SK-N-SH (cell line): ENCODE measurements around the gene TTC9C. TPM values are rescaled to one million over a fixed set of nuclear protein-coding genes. Genes with fewer than 3 reads are reported as not detected.

ENCODE experiments used
- CTCF ChIA-PET: fragments of 300-600, 350-600 bp; formaldehyde crosslinking; extraction: SDS; loops from one replicate; lab custom pipeline; 2021; lab: Yijun Ruan, JAX
- POLR2A ChIA-PET: fragments of 350-600 bp; sonication (Branson Sonifier 250); formaldehyde crosslinking; extraction: SDS; loops from one replicate; lab custom pipeline; 2020; ENCODE audit warnings: antibody characterized with exemption, inconsistent platforms; lab: Yijun Ruan, JAX
- DNase-seq: peaks from one replicate; pipeline ENCODE4 v3.0.0; 2012
- H2AFZ ChIP-seq: fragments of 200-600 bp; sonication (generic); 2 replicates; pipeline ENCODE4 v1.8.1; 2016; ENCODE audit warnings: antibody characterized with exemption, mild to moderate bottlenecking, low read depth
- H3F3A ChIP-seq: fragments of 200-600 bp; sonication (generic); replicated peaks from 2 replicates; pipeline ENCODE3; 2016; ENCODE audit warnings: antibody characterized with exemption, mild to moderate bottlenecking; ENCODE audit not compliant: insufficient read depth
- H3K27ac ChIP-seq, 2 experiments: fragments of 200-500 bp in 1 of 2; fragments of 200-600 bp in 1 of 2; sonication (Bioruptor generic) in 1 of 2; sonication (generic), shearing (Covaris generic) in 1 of 2; 2 replicates each; pipeline versions ENCODE4 v1.5.1 to v1.6.1; 2014 to 2016; ENCODE audit warnings: low read depth in 2 of 2, inconsistent platforms in 1 of 2, low read length in 1 of 2, mild to moderate bottlenecking in 1 of 2, mixed read lengths in 1 of 2
- H3K27me3 ChIP-seq: fragments of 200-600 bp; sonication (generic), shearing (Covaris generic); 2 replicates; pipeline ENCODE4 v1.6.1; 2016; ENCODE audit warnings: mixed run types; ENCODE audit not compliant: insufficient read depth
- H3K36me3 ChIP-seq, 2 experiments: fragments of 200-500 bp in 1 of 2; fragments of 200-600 bp in 1 of 2; sonication (Bioruptor generic) in 1 of 2; sonication (generic) in 1 of 2; replicated peaks in 1 of 2; 2 replicates each; pipeline versions ENCODE3 to v1.5.1; 2014 to 2016; ENCODE audit warnings: low read length in 1 of 2, mild to moderate bottlenecking in 1 of 2; ENCODE audit not compliant: insufficient read depth in 2 of 2, control insufficient read depth in 1 of 2
- H3K4me1 ChIP-seq, 2 experiments: fragments of 200-500 bp in 1 of 2; fragments of 200-600 bp in 1 of 2; sonication (Bioruptor generic) in 1 of 2; sonication (generic), shearing (Covaris generic) in 1 of 2; 2 replicates each; pipeline versions ENCODE4 v1.5.1 to v1.6.1; 2014 to 2016; ENCODE audit warnings: low read depth in 1 of 2, low read length in 1 of 2, mixed run types in 1 of 2; ENCODE audit not compliant: insufficient read depth in 2 of 2, control insufficient read depth in 1 of 2
- H3K4me2 ChIP-seq: fragments of 200-600 bp; sonication (generic), shearing (Covaris generic); 2 replicates; pipeline ENCODE4 v1.6.1; 2017; ENCODE audit warnings: mixed run types
- H3K4me3 ChIP-seq, 2 experiments: fragments of 200-500 bp in 1 of 2; fragments of 200-600 bp in 1 of 2; sonication (Bioruptor generic) in 1 of 2; sonication (generic), shearing (Covaris generic) in 1 of 2; 2 replicates each; pipeline versions ENCODE4 v1.5.1 to v1.8.1; 2014 to 2016; ENCODE audit warnings: low read depth in 2 of 2, inconsistent platforms in 1 of 2, low read length in 1 of 2, mild to moderate bottlenecking in 1 of 2, mixed read lengths in 1 of 2, moderate library complexity in 1 of 2
- H3K79me2 ChIP-seq: fragments of 200-600 bp; sonication (generic); 2 replicates; pipeline ENCODE4 v1.8.1; 2017; ENCODE audit warnings: mild to moderate bottlenecking; ENCODE audit not compliant: insufficient read depth
- H3K9ac ChIP-seq: fragments of 200-600 bp; sonication (generic); 2 replicates; pipeline ENCODE4 v1.6.1; 2017; ENCODE audit warnings: mixed run types
- H3K9me2 ChIP-seq: fragments of 200-600 bp; sonication (generic); 2 replicates; pipeline ENCODE4 v1.6.1; 2017; ENCODE audit warnings: mixed run types
- H3K9me3 ChIP-seq: fragments of 200-600 bp; sonication (generic); 2 replicates; pipeline ENCODE4 v1.6.1; 2017; ENCODE audit warnings: mixed run types, mild to moderate bottlenecking, moderate library complexity
- H4K20me1 ChIP-seq: fragments of 200-600 bp; sonication (generic); 2 replicates; pipeline ENCODE4 v1.6.1; 2017; ENCODE audit warnings: mild to moderate bottlenecking, mixed run types; ENCODE audit not compliant: insufficient read depth
- EP300 ChIP-seq, 2 experiments: IDR thresholded peaks; 2 replicates each; pipeline versions ENCODE4 v1.4.0 to v1.6.1; 2012; ENCODE audit warnings: borderline replicate concordance in 1 of 2, low read depth in 1 of 2, low read length in 1 of 2
- EZH2phosphoT487 ChIP-seq: fragments of 200-600 bp; sonication (generic); IDR thresholded peaks from 2 replicates; pipeline ENCODE4 v1.6.1; 2017; ENCODE audit warnings: low read depth, mixed run types, mild to moderate bottlenecking, antibody characterized with exemption, moderate library complexity, borderline replicate concordance
- FOXM1 ChIP-seq: IDR thresholded peaks from 2 replicates; pipeline ENCODE4 v1.4.0; 2012; ENCODE audit warnings: low read depth, mild to moderate bottlenecking
- GATA2 ChIP-seq: sonication (generic); formaldehyde crosslinking; IDR thresholded peaks from 2 replicates; pipeline ENCODE4 v1.5.0; 2020; ENCODE audit warnings: mild to moderate bottlenecking, missing genetic modification reagents
- JUND ChIP-seq: IDR thresholded peaks from 2 replicates; pipeline ENCODE4 v1.4.0; 2012
- MEF2A ChIP-seq: IDR thresholded peaks from 2 replicates; pipeline ENCODE4 v1.4.0; 2012; ENCODE audit warnings: low read depth, borderline replicate concordance
- POLR2AphosphoS5 ChIP-seq: IDR thresholded peaks from 2 replicates; pipeline ENCODE4 v1.6.1; 2012; ENCODE audit warnings: low read depth, low read length
- RAD21 ChIP-seq: IDR thresholded peaks from 2 replicates; pipeline ENCODE4 v1.6.1; 2012; ENCODE audit warnings: mild to moderate bottlenecking, low read length
- RCOR1 ChIP-seq: fragments of 150-350 bp; IDR thresholded peaks from 2 replicates; pipeline ENCODE4 v1.6.1; 2017; ENCODE audit warnings: antibody characterized with exemption, low read length
- RFX5 ChIP-seq: IDR thresholded peaks from 2 replicates; pipeline ENCODE4 v1.6.1; 2012; ENCODE audit warnings: mild to moderate bottlenecking, improper control_type of control experiment, low read length
- RXRA ChIP-seq: IDR thresholded peaks from 2 replicates; pipeline ENCODE4 v1.4.0; 2012; ENCODE audit warnings: low read depth, mild to moderate bottlenecking, borderline replicate concordance
- SIN3A ChIP-seq: IDR thresholded peaks from 2 replicates; pipeline ENCODE4 v1.6.1; 2012; ENCODE audit warnings: low read depth, mild to moderate bottlenecking, low read length, moderate library complexity, borderline replicate concordance
- TAF1 ChIP-seq: IDR thresholded peaks from 2 replicates; pipeline ENCODE4 v1.6.1; 2012; ENCODE audit warnings: low read depth, mild to moderate bottlenecking, low read length, moderate library complexity, borderline replicate concordance
- TEAD4 ChIP-seq: IDR thresholded peaks from 2 replicates; pipeline ENCODE4 v1.4.0; 2012; ENCODE audit warnings: mild to moderate bottlenecking, borderline replicate concordance; ENCODE audit not compliant: insufficient read depth
- YY1 ChIP-seq: IDR thresholded peaks from 2 replicates; pipeline ENCODE4 v1.4.0; 2012; ENCODE audit warnings: low read depth, mild to moderate bottlenecking
- WGBS: methylation state at CpG from one replicate; pipeline ENCODE4 v1.1.6; 2017; ENCODE audit warnings: low lambda C conversion rate; 5-methylcytosine and 5-hydroxymethylcytosine counted together
- polyA plus RNA-seq, 3 experiments: library from polyadenylated mRNA; depleted of rRNA; stranded (reverse); fragments of >200 nt; gene quantifications; 2 replicates each; pipeline ENCODE4 v1.2.3, GENCODE V29; 2012
- TF ChIP-seq, protein P1 (sequence below): IDR thresholded peaks from 2 replicates; pipeline ENCODE4; 2012
- TF ChIP-seq, protein P2 (sequence below): IDR thresholded peaks from 2 replicates; pipeline ENCODE4 v1.4.0; 2012; ENCODE audit warnings: low read depth, borderline replicate concordance
- TF ChIP-seq, protein P3 (sequence below): IDR thresholded peaks from 2 replicates; pipeline ENCODE4 v1.4.0; 2012; ENCODE audit warnings: low read depth
- TF ChIP-seq, protein P4 (sequence below): IDR thresholded peaks from 2 replicates; pipeline ENCODE4 v1.6.1; 2012; ENCODE audit warnings: mild to moderate bottlenecking, low read depth, low read length, moderate library complexity
- TF ChIP-seq, protein P5 (sequence below): fragments of 150-350 bp; IDR thresholded peaks from 2 replicates; pipeline ENCODE4 v1.6.1; 2016; ENCODE audit warnings: mild to moderate bottlenecking, low read depth, low read length

The TTC9C gene
- polyA plus RNA-seq, 1 of the 3 experiments (the other 2 are of a cell fraction) = 31.3 TPM

DNA sequence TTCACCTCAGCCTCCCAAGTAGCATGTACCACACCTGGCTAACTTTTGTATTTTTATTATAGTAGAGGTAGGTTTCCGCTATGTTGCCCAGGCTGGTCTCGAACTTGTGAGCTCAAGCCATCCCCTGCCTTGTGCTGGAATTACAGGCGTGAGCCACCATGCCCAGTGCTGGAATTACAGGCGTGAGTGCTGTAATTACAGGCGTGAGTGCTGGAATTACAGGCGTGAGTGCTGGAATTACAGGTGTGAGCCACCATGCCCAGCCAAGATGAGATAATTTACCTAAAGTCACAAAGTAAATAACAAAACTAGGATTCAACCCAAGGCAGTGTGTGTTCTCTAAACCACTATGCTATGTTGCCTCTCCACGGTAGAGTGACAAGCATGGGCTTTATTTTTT, 45.8 kb upstream of the TTC9C start:
- Histone ChIP-seq H3K9me2 (no peaks in the 10 kb centered on the region), H3K79me2 (peaks cover 16% of the 10 kb centered on the region), H3K4me2 (no peak overlapping the region), H3K36me3 (peaks cover 4 to 5% of the 10 kb centered on the region in 2 experiments), H2AFZ (no peak overlapping the region), H3K4me3 (no peak overlapping the region), H3K9ac (no peak overlapping the region), H4K20me1 (no peaks in the 10 kb centered on the region), H3F3A (peaks cover 23% of the 10 kb centered on the region), H3K27me3 (no peaks in the 10 kb centered on the region), H3K4me1 (peaks cover 6 to 8% of the 10 kb centered on the region in 2 experiments; a peak in 3 of 4 replicates), H3K9me3 (no peaks in the 10 kb centered on the region), H3K27ac (no peak overlapping the region)
- ChIA-PET POLR2A (no interaction called here), CTCF (no interaction called here)
- no peak for DNase-seq
- TF ChIP-seq POLR2AphosphoS5 = no peak
- no peak for TF ChIP-seq TAF1
- TF ChIP-seq, protein P1, sequence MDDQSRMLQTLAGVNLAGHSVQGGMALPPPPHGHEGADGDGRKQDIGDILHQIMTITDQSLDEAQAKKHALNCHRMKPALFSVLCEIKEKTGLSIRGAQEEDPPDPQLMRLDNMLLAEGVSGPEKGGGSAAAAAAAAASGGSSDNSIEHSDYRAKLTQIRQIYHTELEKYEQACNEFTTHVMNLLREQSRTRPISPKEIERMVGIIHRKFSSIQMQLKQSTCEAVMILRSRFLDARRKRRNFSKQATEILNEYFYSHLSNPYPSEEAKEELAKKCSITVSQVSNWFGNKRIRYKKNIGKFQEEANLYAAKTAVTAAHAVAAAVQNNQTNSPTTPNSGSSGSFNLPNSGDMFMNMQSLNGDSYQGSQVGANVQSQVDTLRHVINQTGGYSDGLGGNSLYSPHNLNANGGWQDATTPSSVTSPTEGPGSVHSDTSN = no peak
- TF ChIP-seq, protein P2, sequence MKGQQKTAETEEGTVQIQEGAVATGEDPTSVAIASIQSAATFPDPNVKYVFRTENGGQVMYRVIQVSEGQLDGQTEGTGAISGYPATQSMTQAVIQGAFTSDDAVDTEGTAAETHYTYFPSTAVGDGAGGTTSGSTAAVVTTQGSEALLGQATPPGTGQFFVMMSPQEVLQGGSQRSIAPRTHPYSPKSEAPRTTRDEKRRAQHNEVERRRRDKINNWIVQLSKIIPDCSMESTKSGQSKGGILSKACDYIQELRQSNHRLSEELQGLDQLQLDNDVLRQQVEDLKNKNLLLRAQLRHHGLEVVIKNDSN = no peak
- TF ChIP-seq YY1 = no peak
- TF ChIP-seq EZH2phosphoT487 = no peak
- no peak for TF ChIP-seq TEAD4
- TF ChIP-seq MEF2A = no peak
- no peak for TF ChIP-seq RXRA
- TF ChIP-seq RAD21 = no peak
- TF ChIP-seq RFX5 = no peak
- TF ChIP-seq EP300 (IDR thresholded peaks at IDR 0.05; ENCODE audit: borderline replicate concordance in 1 of 2, low read depth in 1 of 2, low read length in 1 of 2) = no peak
- no peak for TF ChIP-seq GATA2 (CRISPR knock-in tag)
- no peak for TF ChIP-seq JUND
- no peak for TF ChIP-seq SIN3A
- TF ChIP-seq, protein P3, sequence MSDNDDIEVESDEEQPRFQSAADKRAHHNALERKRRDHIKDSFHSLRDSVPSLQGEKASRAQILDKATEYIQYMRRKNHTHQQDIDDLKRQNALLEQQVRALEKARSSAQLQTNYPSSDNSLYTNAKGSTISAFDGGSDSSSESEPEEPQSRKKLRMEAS = no peak
- TF ChIP-seq, protein P4, sequence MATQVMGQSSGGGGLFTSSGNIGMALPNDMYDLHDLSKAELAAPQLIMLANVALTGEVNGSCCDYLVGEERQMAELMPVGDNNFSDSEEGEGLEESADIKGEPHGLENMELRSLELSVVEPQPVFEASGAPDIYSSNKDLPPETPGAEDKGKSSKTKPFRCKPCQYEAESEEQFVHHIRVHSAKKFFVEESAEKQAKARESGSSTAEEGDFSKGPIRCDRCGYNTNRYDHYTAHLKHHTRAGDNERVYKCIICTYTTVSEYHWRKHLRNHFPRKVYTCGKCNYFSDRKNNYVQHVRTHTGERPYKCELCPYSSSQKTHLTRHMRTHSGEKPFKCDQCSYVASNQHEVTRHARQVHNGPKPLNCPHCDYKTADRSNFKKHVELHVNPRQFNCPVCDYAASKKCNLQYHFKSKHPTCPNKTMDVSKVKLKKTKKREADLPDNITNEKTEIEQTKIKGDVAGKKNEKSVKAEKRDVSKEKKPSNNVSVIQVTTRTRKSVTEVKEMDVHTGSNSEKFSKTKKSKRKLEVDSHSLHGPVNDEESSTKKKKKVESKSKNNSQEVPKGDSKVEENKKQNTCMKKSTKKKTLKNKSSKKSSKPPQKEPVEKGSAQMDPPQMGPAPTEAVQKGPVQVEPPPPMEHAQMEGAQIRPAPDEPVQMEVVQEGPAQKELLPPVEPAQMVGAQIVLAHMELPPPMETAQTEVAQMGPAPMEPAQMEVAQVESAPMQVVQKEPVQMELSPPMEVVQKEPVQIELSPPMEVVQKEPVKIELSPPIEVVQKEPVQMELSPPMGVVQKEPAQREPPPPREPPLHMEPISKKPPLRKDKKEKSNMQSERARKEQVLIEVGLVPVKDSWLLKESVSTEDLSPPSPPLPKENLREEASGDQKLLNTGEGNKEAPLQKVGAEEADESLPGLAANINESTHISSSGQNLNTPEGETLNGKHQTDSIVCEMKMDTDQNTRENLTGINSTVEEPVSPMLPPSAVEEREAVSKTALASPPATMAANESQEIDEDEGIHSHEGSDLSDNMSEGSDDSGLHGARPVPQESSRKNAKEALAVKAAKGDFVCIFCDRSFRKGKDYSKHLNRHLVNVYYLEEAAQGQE = no peak
- TF ChIP-seq RCOR1 = no peak
- TF ChIP-seq, protein P5, sequence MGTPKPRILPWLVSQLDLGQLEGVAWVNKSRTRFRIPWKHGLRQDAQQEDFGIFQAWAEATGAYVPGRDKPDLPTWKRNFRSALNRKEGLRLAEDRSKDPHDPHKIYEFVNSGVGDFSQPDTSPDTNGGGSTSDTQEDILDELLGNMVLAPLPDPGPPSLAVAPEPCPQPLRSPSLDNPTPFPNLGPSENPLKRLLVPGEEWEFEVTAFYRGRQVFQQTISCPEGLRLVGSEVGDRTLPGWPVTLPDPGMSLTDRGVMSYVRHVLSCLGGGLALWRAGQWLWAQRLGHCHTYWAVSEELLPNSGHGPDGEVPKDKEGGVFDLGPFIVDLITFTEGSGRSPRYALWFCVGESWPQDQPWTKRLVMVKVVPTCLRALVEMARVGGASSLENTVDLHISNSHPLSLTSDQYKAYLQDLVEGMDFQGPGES = no peak
- no peak for TF ChIP-seq FOXM1
- 93% methylated on average over 7 of the region's 7 CpGs for WGBS
